ENCODE data around the gene PCBP3.

PCBP3 gene

GRCh38 chr21:45930792-45931191 is 287.3 kb downstream of the PCBP3 start:
- DNase-seq (ENCODE audit: low spot score) = no peak

- no peak for DNase-seq (ENCODE audit: low spot score)
Observed at GRCh38 chr21:45931397-45931969, 288.0 kb downstream of the PCBP3 start.

GRCh38 chr21:45932922-45933502 is 289.5 kb downstream of the PCBP3 start:
- no peak for DNase-seq (ENCODE audit: low spot score)

- no peak for DNase-seq (ENCODE audit: low spot score)
Observed at GRCh38 chr21:45934085-45934484, 290.6 kb downstream of the PCBP3 start.

- no peak for DNase-seq (ENCODE audit: low spot score)
Observed at GRCh38 chr21:45934554-45934953, 291.0 kb downstream of the PCBP3 start.

- DNase-seq (ENCODE audit: low spot score) = no peak
Observed at GRCh38 chr21:45935628-45936027, 292.1 kb downstream of the PCBP3 start.

- no peak for DNase-seq (ENCODE audit: low spot score)
Observed at GRCh38 chr21:45937721-45938452, 294.4 kb downstream of the PCBP3 start.

GRCh38 chr21:45938453-45938755 is 294.9 kb downstream of the PCBP3 start:
- DNase-seq (ENCODE audit: low spot score) = no peak

- DNase-seq (ENCODE audit: low spot score) = no peak
Observed at GRCh38 chr21:45938811-45939520, 295.4 kb downstream of the PCBP3 start.

GRCh38 chr21:45939521-45940045 is 296.1 kb downstream of the PCBP3 start:
- no peak for DNase-seq (ENCODE audit: low spot score)

GRCh38 chr21:45940091-45940490 is 296.6 kb downstream of the PCBP3 start:
- DNase-seq (ENCODE audit: low spot score) = no peak

GRCh38 chr21:45940621-45941337 is 297.3 kb downstream of the PCBP3 start:
- no peak for DNase-seq (ENCODE audit: low spot score)

- DNase-seq (ENCODE audit: low spot score) = no peak
Observed at GRCh38 chr21:45941338-45941710, 297.8 kb downstream of the PCBP3 start.

GRCh38 chr21:45941717-45942546 is 298.4 kb downstream of the PCBP3 start:
- no peak for DNase-seq (ENCODE audit: low spot score)

- no peak for DNase-seq (ENCODE audit: low spot score)
Observed at GRCh38 chr21:45942755-45943629, 299.5 kb downstream of the PCBP3 start.

GRCh38 chr21:45943630-45944540 is 300.4 kb downstream of the PCBP3 start:
- no peak for DNase-seq (ENCODE audit: low spot score)

GRCh38 chr21:45944601-45945000 is 301.1 kb downstream of the PCBP3 start:
- no peak for DNase-seq (ENCODE audit: low spot score)

- DNase-seq (ENCODE audit: low spot score) = no peak
Observed at GRCh38 chr21:45945066-45945867, 301.7 kb downstream of the PCBP3 start.

GRCh38 chr21:45945868-45946210 is 302.3 kb downstream of the PCBP3 start:
- no peak for DNase-seq (ENCODE audit: low spot score)

Measured in germinal center (tissue), 1 donor.